ENCODE results near the gene SPRR2E.
"Not testable (repeated sequence)": the region's sequence is repeated elsewhere in the genome, so short reads cannot be mapped to it uniquely, and the experiment has no call there.

The SPRR2E gene

GRCh38 chr1:153058826-153059784, 35.2 kb downstream of the SPRR2E start:
- no peak for DNase-seq

GRCh38 chr1:153058154-153058553, 36.2 kb downstream of the SPRR2E start:
- no peak for DNase-seq

- no peak for DNase-seq
These were observed 37.0 kb downstream of the SPRR2E start, which contains the start of gene SPRR2A for GRCh38 chr1:153057375-153057774. SPRR2A (minus strand) TSS chr1:153057512; CDS start chr1:153056735, 777 bp downstream.

GRCh38 chr1:153056111-153056510, 38.2 kb downstream of the SPRR2E start:
- DNase-seq, result not testable (repeated sequence)

GRCh38 chr1:153049211-153049610, 45.1 kb downstream of the SPRR2E start:
- DNase-seq, result no peak
